K562 (cell line): ENCODE results near the gene PEX13. TPM values are rescaled to one million over a fixed set of nuclear protein-coding genes. Genes with fewer than 3 reads are reported as not detected.
A peak's percentile ranks its signal among the peaks of the same experiment; 100 is the strongest.

Experiments used
- ATAC-seq: fragments of 200-7000 bp; cut with Tn5 transposase; 3 replicates; pipeline ENCODE4 v1.9.1; 2020; ENCODE audit warnings: moderate library complexity
- BruUV-seq: library from RNA; stranded (reverse); fragments of 400-500 nt; replicated peaks from 2 replicates; lab custom pipeline; 2021; lab: Mats Ljungman, UMichigan
- CTCF ChIA-PET: fragments of 300-600 bp; formaldehyde crosslinking; extraction: SDS; loops from one replicate; lab custom pipeline; 2021; ENCODE audit warnings: low intra/inter-chr PET ratio; lab: Yijun Ruan, JAX
- POLR2A ChIA-PET: fragments of 300-600, 350-650 bp; sonication (Branson Sonifier 250); formaldehyde crosslinking; extraction: SDS; loops from one replicate; lab custom pipeline; 2021; ENCODE audit warnings: antibody characterized with exemption, inconsistent platforms; lab: Yijun Ruan, JAX
- DNase-seq, 4 experiments: peaks; one replicate each; pipeline versions ENCODE4 v3.0.0 to v3.0.0-alpha.2; 2011 to 2018; ENCODE audit warnings: low spot score in 3 of 4, mixed read lengths in 3 of 4; ENCODE audit errors: extremely low read depth in 1 of 4
- FAIRE-seq: peaks from 2 replicates; lab custom pipeline; 2011; peaks lifted over from hg19 to GRCh38; lab: Jason Lieb, UNC
- H2AFZ ChIP-seq: 2 replicates; pipeline ENCODE4 v1.6.0; 2011; ENCODE audit warnings: low read depth, low read length, control low read depth, inconsistent platforms
- H3K27ac ChIP-seq: fragments of 200-600 bp; 3 replicates; pipeline ENCODE4 v1.8.0; 2011; ENCODE audit warnings: low read depth, mild to moderate bottlenecking, control low read depth, inconsistent platforms, low read length, moderate library complexity, mixed read lengths; ENCODE audit errors: extremely low read depth
- H3K27me3 ChIP-seq, 2 experiments: fragments of 300-600 bp in 1 of 2; 2 replicates in 1 of 2; 3 replicates in 1 of 2; pipeline versions ENCODE4 v1.6.0 to v1.8.0; 2011; ENCODE audit warnings: inconsistent platforms in 2 of 2, low read length in 2 of 2, mild to moderate bottlenecking in 1 of 2, mixed read lengths in 1 of 2, moderate library complexity in 1 of 2; ENCODE audit not compliant: control insufficient read depth in 2 of 2, insufficient read depth in 2 of 2
- H3K36me3 ChIP-seq: fragments of 300-600 bp; 3 replicates; pipeline ENCODE4 v1.8.0; 2011; ENCODE audit warnings: mild to moderate bottlenecking, low read length, inconsistent platforms; ENCODE audit not compliant: control insufficient read depth, insufficient read depth
- H3K4me1 ChIP-seq, 2 experiments: fragments of 200-600 bp in 1 of 2; replicated peaks in 1 of 2; 2 replicates in 1 of 2; 3 replicates in 1 of 2; pipeline versions ENCODE4 v1.5.1 to v1.8.0; 2011; ENCODE audit warnings: inconsistent platforms in 2 of 2, low read length in 2 of 2, mild to moderate bottlenecking in 1 of 2, mixed read lengths in 1 of 2, moderate library complexity in 1 of 2; ENCODE audit not compliant: control insufficient read depth in 2 of 2, insufficient read depth in 2 of 2
- H3K4me2 ChIP-seq: 2 replicates; pipeline ENCODE4 v1.6.1; 2011; ENCODE audit warnings: low read length, control low read depth, inconsistent platforms, mixed read lengths; ENCODE audit not compliant: insufficient read depth
- H3K4me3 ChIP-seq: fragments of 200-600 bp; sonication (generic), shearing (Covaris generic); 2 replicates; pipeline ENCODE4 v1.5.1; 2016; ENCODE audit warnings: control low read depth, inconsistent platforms
- H3K79me2 ChIP-seq: fragments of 200-600 bp; 3 replicates; pipeline ENCODE4 v1.8.0; 2011; ENCODE audit warnings: low read length, inconsistent platforms; ENCODE audit not compliant: control insufficient read depth, insufficient read depth
- H3K9ac ChIP-seq, 2 experiments: 2 replicates each; pipeline versions ENCODE4 v1.6.0 to v1.6.1; 2011; ENCODE audit warnings: low read depth in 2 of 2, low read length in 2 of 2, control low read depth in 1 of 2, inconsistent platforms in 1 of 2, mild to moderate bottlenecking in 1 of 2, mixed read lengths in 1 of 2; ENCODE audit not compliant: insufficient read depth in 1 of 2
- H3K9me1 ChIP-seq: one replicate; pipeline ENCODE4 v1.6.0; 2011; ENCODE audit warnings: inconsistent platforms, mild to moderate bottlenecking, low read length, moderate library complexity; ENCODE audit not compliant: control insufficient read depth, insufficient read depth
- H3K9me3 ChIP-seq: replicated peaks from 2 replicates; pipeline ENCODE4 v1.5.1; 2011; ENCODE audit warnings: low read depth, low read length, inconsistent platforms; ENCODE audit not compliant: control insufficient read depth, insufficient read depth
- H4K20me1 ChIP-seq: replicated peaks from 2 replicates; pipeline ENCODE4 v1.6.1; 2011; ENCODE audit warnings: low read length, inconsistent platforms, mixed read lengths; ENCODE audit not compliant: control insufficient read depth, insufficient read depth
- FOSL1 ChIP-seq: fragments of 200-800 bp; sonication (Bioruptor generic); conservative IDR thresholded peaks from 2 replicates; pipeline ENCODE4 v1.6.1; 2016; ENCODE audit warnings: missing genetic modification characterization, missing compliant biosample characterization
- FOXP4 ChIP-seq: sonication (generic); formaldehyde crosslinking; IDR thresholded peaks from 2 replicates; pipeline ENCODE4 v1.8.0; 2022; ENCODE audit warnings: mild to moderate bottlenecking, missing genetic modification reagents, borderline replicate concordance
- L3MBTL2 ChIP-seq: fragments of 450-650 bp; IDR thresholded peaks from 2 replicates; pipeline ENCODE4 v1.6.1; 2016; ENCODE audit warnings: mild to moderate bottlenecking, moderate library complexity
- MXD1 ChIP-seq: fragments of 250-450 bp; sonication (Bioruptor Pico); IDR thresholded peaks from 2 replicates; pipeline ENCODE4 v1.8.0; 2021; ENCODE audit warnings: borderline replicate concordance, mild to moderate bottlenecking, moderate library complexity; ENCODE audit not compliant: poor library complexity, severe bottlenecking
- NUFIP1 ChIP-seq: fragments of 450-650 bp; IDR thresholded peaks from 2 replicates; pipeline ENCODE4 v1.6.1; 2018; ENCODE audit not compliant: partially characterized antibody
- TSHZ1 ChIP-seq: fragments of 250-450 bp; sonication (Bioruptor Pico); IDR thresholded peaks from 2 replicates; pipeline ENCODE4 v1.4.0; 2020; ENCODE audit warnings: mild to moderate bottlenecking, moderate library complexity
- ZNF12 ChIP-seq: sonication (generic); formaldehyde crosslinking; IDR thresholded peaks from 2 replicates; pipeline ENCODE4 v1.4.0; 2020; ENCODE audit warnings: mild to moderate bottlenecking, missing genetic modification reagents
- ZNF384 ChIP-seq: IDR thresholded peaks from 2 replicates; pipeline ENCODE4 v1.6.1; 2012; ENCODE audit warnings: low read depth, low read length, improper control_type of control experiment
- WGBS: fragments of 100-300 bp; shearing (Covaris generic); methylation state at CpG from one replicate; pipeline ENCODE4 v1.1.6; 2016; ENCODE audit warnings: low coverage, mixed read lengths; ENCODE audit not compliant: insufficient coverage; ENCODE audit errors: missing lambda C conversion rate; 5-methylcytosine and 5-hydroxymethylcytosine counted together
- in situ Hi-C: fragments of 300-500 bp; cut with MboI; formaldehyde crosslinking; loops from 4 replicates; pipeline ENCODE4 v1.15.0; 2018; ENCODE audit warnings: inconsistent platforms, mixed read lengths
- intact Hi-C: fragments of 100-400 bp; cut with micrococcal nuclease; formaldehyde crosslinking; loops from 2 replicates; pipeline ENCODE4 v1.14.2; 2022
- polyA plus RNA-seq, 8 experiments: library from polyadenylated mRNA; depleted of rRNA in 4 of 8; stranded (reverse) in 5 of 8; unstranded in 3 of 8; fragments of >200 nt; fragmentation: Nextera tagmentation in 2 of 8; fragmentation: Illumina TruSeq in 1 of 8; extraction: Ambion mirVana in 2 of 8; extraction: Trizol in 1 of 8; gene quantifications; 2 replicates each; pipeline versions ENCODE4 v1.2.1 to v1.2.3, GENCODE V29; 2011 to 2014; ENCODE audit warnings: inconsistent platforms in 1 of 8, missing spikeins in 1 of 8
- total RNA-seq, 7 experiments: library from RNA; depleted of rRNA in 6 of 7; stranded (reverse); fragments of >200 nt in 6 of 7; fragmentation: Illumina TruSeq in 2 of 7; extraction: Trizol in 2 of 7; gene quantifications; 2 replicates each; pipeline versions ENCODE4 v1.2.1 to v1.2.3, GENCODE V29; 2011 to 2021; ENCODE audit warnings: low replicate concordance in 1 of 7
- TF ChIP-seq, protein P1 (sequence below): fragments of 450-650 bp; conservative IDR thresholded peaks from 2 replicates; pipeline ENCODE4 v1.6.1; 2016; ENCODE audit warnings: missing genetic modification characterization, low read depth, mild to moderate bottlenecking, control low read depth, missing compliant biosample characterization
- TF ChIP-seq, protein P2 (sequence below): sonication (generic); formaldehyde crosslinking; IDR thresholded peaks from 2 replicates; pipeline ENCODE4 v1.8.1; 2023; ENCODE audit warnings: mild to moderate bottlenecking, missing genetic modification reagents, moderate library complexity

The PEX13 gene
- total and polyA plus RNA-seq, 9 of the 15 experiments (the other 6 are each of a cell fraction or from before 2014, with no cell fraction given): 4.0 to 30.4 (median 18.8) TPM

DNA sequence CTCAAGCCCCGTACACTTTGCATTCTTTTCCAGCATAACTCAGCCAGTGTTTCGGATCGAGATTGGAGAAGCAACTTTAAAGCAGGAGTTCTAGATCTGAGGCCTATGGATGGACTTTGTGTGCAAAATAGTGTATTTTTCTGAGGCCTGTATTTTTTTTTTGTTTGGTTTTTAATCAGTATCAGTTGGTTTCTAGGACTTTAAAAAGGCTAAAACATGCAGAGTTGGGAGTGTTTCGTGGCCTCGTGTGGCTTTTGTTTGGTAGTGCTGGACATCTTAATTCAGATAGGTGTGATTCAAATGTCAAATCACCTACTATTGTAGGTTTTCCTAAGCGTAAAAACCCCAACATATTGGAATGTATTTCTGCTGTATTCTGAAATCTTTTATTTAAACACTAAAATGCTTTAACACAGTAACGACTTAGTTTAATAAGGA is 817 bp downstream of the PEX13 start:
- FAIRE-seq (no peak), DNase-seq (peak in 1 of 4 experiments; percentile 35), ATAC-seq (peak; percentile 62)
- under 1% methylated on average over 7 of the region's 7 CpGs for WGBS
- Histone ChIP-seq H3K4me3 (peak overlapping the region; percentile 90), H3K36me3 (peaks cover 13% of the 10 kb centered on the region; the same call in 1 of the 3 replicates), H3K9me3 (no peaks in the 10 kb centered on the region), H3K27me3 (no peaks in the 10 kb centered on the region), H3K27ac (peak overlapping the region; percentile 99), H2AFZ (peak overlapping the region; percentile 100), H3K9ac (peak overlapping the region; percentile 94 to 97), H4K20me1 (no peaks in the 10 kb centered on the region), H3K79me2 (peaks cover 57% of the 10 kb centered on the region), H3K4me1 (peaks cover 0 to 4% of the 10 kb centered on the region in 2 experiments; a peak in 2 of 5 replicates), H3K4me2 (peak overlapping the region; percentile 98), H3K9me1 (no peaks in the 10 kb centered on the region)
- CTCF ChIA-PET: no interaction called here
- BruUV-seq: no TSS peak
- POLR2A ChIA-PET: interaction anchor here (0.6 to 1.8 kb wide), 4 partner anchors 15 to 341 kb away, joined by 3 to 5 read pairs (median 3); no protein-coding TSS in a partner anchor
- in situ Hi-C loops (no loop called here), intact Hi-C loops (loop anchor here (5.0 kb wide), 1 partner anchor 159 kb away; no protein-coding TSS in a partner anchor)
- TF ChIP-seq, protein P1, sequence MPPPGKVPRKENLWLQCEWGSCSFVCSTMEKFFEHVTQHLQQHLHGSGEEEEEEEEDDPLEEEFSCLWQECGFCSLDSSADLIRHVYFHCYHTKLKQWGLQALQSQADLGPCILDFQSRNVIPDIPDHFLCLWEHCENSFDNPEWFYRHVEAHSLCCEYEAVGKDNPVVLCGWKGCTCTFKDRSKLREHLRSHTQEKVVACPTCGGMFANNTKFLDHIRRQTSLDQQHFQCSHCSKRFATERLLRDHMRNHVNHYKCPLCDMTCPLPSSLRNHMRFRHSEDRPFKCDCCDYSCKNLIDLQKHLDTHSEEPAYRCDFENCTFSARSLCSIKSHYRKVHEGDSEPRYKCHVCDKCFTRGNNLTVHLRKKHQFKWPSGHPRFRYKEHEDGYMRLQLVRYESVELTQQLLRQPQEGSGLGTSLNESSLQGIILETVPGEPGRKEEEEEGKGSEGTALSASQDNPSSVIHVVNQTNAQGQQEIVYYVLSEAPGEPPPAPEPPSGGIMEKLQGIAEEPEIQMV: no peak
- TF ChIP-seq ZNF384 (no peak), ZNF12 (CRISPR knock-in tag) (no peak), TSHZ1 (CRISPR knock-in tag) (no peak), FOSL1 (no peak), NUFIP1 (no peak), FOXP4 (CRISPR knock-in tag) (no peak), L3MBTL2 (0 out of 2 replicates have a peak, but pooled peaks have one; percentile 23), MXD1 (no peak)
- TF ChIP-seq, protein P2, sequence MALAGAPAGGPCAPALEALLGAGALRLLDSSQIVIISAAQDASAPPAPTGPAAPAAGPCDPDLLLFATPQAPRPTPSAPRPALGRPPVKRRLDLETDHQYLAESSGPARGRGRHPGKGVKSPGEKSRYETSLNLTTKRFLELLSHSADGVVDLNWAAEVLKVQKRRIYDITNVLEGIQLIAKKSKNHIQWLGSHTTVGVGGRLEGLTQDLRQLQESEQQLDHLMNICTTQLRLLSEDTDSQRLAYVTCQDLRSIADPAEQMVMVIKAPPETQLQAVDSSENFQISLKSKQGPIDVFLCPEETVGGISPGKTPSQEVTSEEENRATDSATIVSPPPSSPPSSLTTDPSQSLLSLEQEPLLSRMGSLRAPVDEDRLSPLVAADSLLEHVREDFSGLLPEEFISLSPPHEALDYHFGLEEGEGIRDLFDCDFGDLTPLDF (CRISPR knock-in tag): no peak
